Bone marrow (tissue), 2 donors: Measurements from ENCODE around the gene MMP21.

Experiments used
- DNase-seq, 2 donors: peaks; one replicate each; lab custom pipeline; 2025; lab: John Stamatoyannopoulos, UW

Gene MMP21

GRCh38 chr10:125765835-125766234 lies 9.8 kb downstream of the MMP21 start:
- DNase-seq = no peak

- no peak for DNase-seq
Observed at GRCh38 chr10:125762692-125763648, 12.7 kb downstream of the MMP21 start.

- no peak for DNase-seq
Observed at GRCh38 chr10:125761961-125762360, 13.7 kb downstream of the MMP21 start.

GRCh38 chr10:125757742-125758141 lies 17.9 kb downstream of the MMP21 start:
- DNase-seq = no peak

- no peak for DNase-seq
Observed at GRCh38 chr10:125756853-125757487, 18.7 kb downstream of the MMP21 start.

GRCh38 chr10:125756196-125756595 lies 19.4 kb downstream of the MMP21 start:
- no peak for DNase-seq

GRCh38 chr10:125747417-125747816 lies 28.2 kb downstream of the MMP21 start:
- DNase-seq = no peak

- DNase-seq = no peak
Observed at GRCh38 chr10:125744909-125745308, 30.7 kb downstream of the MMP21 start.

- no peak for DNase-seq
Observed at GRCh38 chr10:125742465-125742864, 33.2 kb downstream of the MMP21 start.

GRCh38 chr10:125739994-125740679 lies 35.5 kb downstream of the MMP21 start:
- no peak for DNase-seq

- DNase-seq = no peak
Observed at GRCh38 chr10:125738206-125738605, 37.4 kb downstream of the MMP21 start.

- no peak for DNase-seq
Observed at GRCh38 chr10:125734823-125735222, 40.8 kb downstream of the MMP21 start.

GRCh38 chr10:125734148-125734547 lies 41.5 kb downstream of the MMP21 start:
- DNase-seq = no peak

GRCh38 chr10:125727436-125727835 lies 48.2 kb downstream of the MMP21 start:
- no peak for DNase-seq

GRCh38 chr10:125726914-125727313 lies 48.7 kb downstream of the MMP21 start:
- DNase-seq = no peak

GRCh38 chr10:125722811-125723210 lies 52.8 kb downstream of the MMP21 start:
- no peak for DNase-seq

- DNase-seq = no peak
Observed at GRCh38 chr10:125721035-125721434, 54.6 kb downstream of the MMP21 start.

- DNase-seq = no peak
Observed at GRCh38 chr10:125720002-125720382, 55.6 kb downstream of the MMP21 start.

- peak; percentile 86 to 97 for DNase-seq
Observed at GRCh38 chr10:125719173-125720001, 56.2 kb downstream of the MMP21 start, which contains the start of gene EDRF1. EDRF1 (plus strand) TSS chr10:125719709; CDS start chr10:125719808, 99 bp downstream.
